ENCODE measurements around the gene EVI5. TPM values are rescaled to one million over a fixed set of nuclear protein-coding genes. Genes with fewer than 3 reads are reported as not detected.
"Not testable (repeated sequence)": the region's sequence is repeated elsewhere in the genome, so short reads cannot be mapped to it uniquely, and the experiment has no call there.

The EVI5 gene
- total RNA-seq, 1 experiment from 2014 or later, result 33.9 TPM

GRCh38 chr1:92749024-92749634, 35.8 kb downstream of the EVI5 start:
- peak; percentile 50 for DNase-seq
- CTCF ChIA-PET, result interaction anchor here (0.6 to 1.6 kb wide), 14 partner anchors 15 to 487 kb away, joined by 3 to 22 read pairs (median 4); partner anchors contain the start of genes EVI5 and RPL5

DNA sequence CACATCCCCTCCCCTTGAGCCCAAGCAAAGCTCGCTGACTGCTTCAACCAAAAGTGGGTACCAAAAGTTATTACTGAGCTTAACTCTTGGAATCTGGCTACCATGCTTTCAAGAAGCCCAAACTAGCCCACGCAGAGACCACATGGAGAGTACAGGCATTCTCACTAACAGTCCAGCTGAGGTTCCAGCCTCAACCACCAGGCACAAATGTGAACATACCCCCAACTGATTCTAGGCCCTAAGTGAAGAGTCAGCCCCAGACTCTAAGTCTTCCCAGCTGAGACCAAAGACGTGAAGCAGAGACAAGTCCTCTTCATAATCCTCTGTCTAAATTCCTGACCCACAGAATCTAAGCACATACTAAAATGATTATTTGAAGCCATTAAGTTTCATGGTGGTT, 36.8 kb downstream of the EVI5 start:
- no peak overlapping the region for H3K4me3 Mint-ChIP-seq (ENCODE audit: low read depth, unreplicated experiment)
- no peak overlapping the region for H3K27ac Mint-ChIP-seq (ENCODE audit: unreplicated experiment)
- H3K36me3 Mint-ChIP-seq (ENCODE audit: insufficient read depth, unreplicated experiment), result no peaks in the 10 kb centered on the region
- DNase-seq, result no peak
- H3K9me3 Mint-ChIP-seq (ENCODE audit: low read depth, unreplicated experiment), result no peaks in the 10 kb centered on the region
- CTCF ChIA-PET, result interaction anchor here (0.7 to 1.6 kb wide), 3 partner anchors 32 to 49 kb away, joined by 3 to 5 read pairs (median 3); no protein-coding TSS in a partner anchor
- H3K4me1 Mint-ChIP-seq (ENCODE audit: low read depth, unreplicated experiment), result peaks cover 18% of the 10 kb centered on the region
- TF ChIP-seq, protein P1, sequence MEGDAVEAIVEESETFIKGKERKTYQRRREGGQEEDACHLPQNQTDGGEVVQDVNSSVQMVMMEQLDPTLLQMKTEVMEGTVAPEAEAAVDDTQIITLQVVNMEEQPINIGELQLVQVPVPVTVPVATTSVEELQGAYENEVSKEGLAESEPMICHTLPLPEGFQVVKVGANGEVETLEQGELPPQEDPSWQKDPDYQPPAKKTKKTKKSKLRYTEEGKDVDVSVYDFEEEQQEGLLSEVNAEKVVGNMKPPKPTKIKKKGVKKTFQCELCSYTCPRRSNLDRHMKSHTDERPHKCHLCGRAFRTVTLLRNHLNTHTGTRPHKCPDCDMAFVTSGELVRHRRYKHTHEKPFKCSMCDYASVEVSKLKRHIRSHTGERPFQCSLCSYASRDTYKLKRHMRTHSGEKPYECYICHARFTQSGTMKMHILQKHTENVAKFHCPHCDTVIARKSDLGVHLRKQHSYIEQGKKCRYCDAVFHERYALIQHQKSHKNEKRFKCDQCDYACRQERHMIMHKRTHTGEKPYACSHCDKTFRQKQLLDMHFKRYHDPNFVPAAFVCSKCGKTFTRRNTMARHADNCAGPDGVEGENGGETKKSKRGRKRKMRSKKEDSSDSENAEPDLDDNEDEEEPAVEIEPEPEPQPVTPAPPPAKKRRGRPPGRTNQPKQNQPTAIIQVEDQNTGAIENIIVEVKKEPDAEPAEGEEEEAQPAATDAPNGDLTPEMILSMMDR (IDR thresholded peaks at IDR 0.05; ENCODE audit: unreplicated experiment), result no peak
- no peaks in the 10 kb centered on the region for H3K27me3 Mint-ChIP-seq (ENCODE audit: unreplicated experiment)
- intact Hi-C loops (cut with micrococcal nuclease; ENCODE audit: unreplicated experiment), result loop anchor here (5.0 kb wide), 1 partner anchor 84 kb away; the partner anchor contains the start of gene RPL5
- no TSS peak for BruUV-seq (replicated peaks)

More at GRCh38 chr1:92749024-92749634, 35.8 kb downstream of the EVI5 start:
- Mint-ChIP-seq H3K27ac (ENCODE audit: unreplicated experiment) (no peak overlapping the region), H3K4me3 (ENCODE audit: low read depth, unreplicated experiment) (no peak overlapping the region), H3K4me1 (ENCODE audit: low read depth, unreplicated experiment) (peaks cover 25% of the 10 kb centered on the region), H3K36me3 (ENCODE audit: insufficient read depth, unreplicated experiment) (no peaks in the 10 kb centered on the region), H3K27me3 (ENCODE audit: unreplicated experiment) (no peaks in the 10 kb centered on the region), H3K9me3 (ENCODE audit: low read depth, unreplicated experiment) (no peaks in the 10 kb centered on the region)
- BruUV-seq (replicated peaks), result no TSS peak
- intact Hi-C loops (cut with micrococcal nuclease; ENCODE audit: unreplicated experiment), result loop anchor here (1.0 to 5.0 kb wide), 2 partner anchors 68 to 83 kb away; partner anchors contain the start of gene RPL5
- TF ChIP-seq, protein P1 (IDR thresholded peaks at IDR 0.05; ENCODE audit: unreplicated experiment), result peak; percentile 62

- intact Hi-C loops (cut with micrococcal nuclease; ENCODE audit: unreplicated experiment), result loop anchor here (5.0 kb wide), 1 partner anchor 85 kb away; the partner anchor contains the start of gene RPL5
- no peak overlapping the region for H3K4me3 Mint-ChIP-seq (ENCODE audit: low read depth, unreplicated experiment)
- no peaks in the 10 kb centered on the region for H3K27me3 Mint-ChIP-seq (ENCODE audit: unreplicated experiment)
- CTCF ChIA-PET, result interaction anchor here (0.7 kb wide), 1 partner anchor 17 kb away, joined by 3 read pairs; no protein-coding TSS in a partner anchor
- H3K9me3 Mint-ChIP-seq (ENCODE audit: low read depth, unreplicated experiment), result no peaks in the 10 kb centered on the region
- BruUV-seq (replicated peaks), result no TSS peak
- DNase-seq, result no peak
- peaks cover 14% of the 10 kb centered on the region for H3K4me1 Mint-ChIP-seq (ENCODE audit: low read depth, unreplicated experiment)
- TF ChIP-seq, protein P1 (IDR thresholded peaks at IDR 0.05; ENCODE audit: unreplicated experiment), result no peak
- no peaks in the 10 kb centered on the region for H3K36me3 Mint-ChIP-seq (ENCODE audit: insufficient read depth, unreplicated experiment)
- no peak overlapping the region for H3K27ac Mint-ChIP-seq (ENCODE audit: unreplicated experiment)
Observed at GRCh38 chr1:92747735-92748134, 37.2 kb downstream of the EVI5 start.

DNA sequence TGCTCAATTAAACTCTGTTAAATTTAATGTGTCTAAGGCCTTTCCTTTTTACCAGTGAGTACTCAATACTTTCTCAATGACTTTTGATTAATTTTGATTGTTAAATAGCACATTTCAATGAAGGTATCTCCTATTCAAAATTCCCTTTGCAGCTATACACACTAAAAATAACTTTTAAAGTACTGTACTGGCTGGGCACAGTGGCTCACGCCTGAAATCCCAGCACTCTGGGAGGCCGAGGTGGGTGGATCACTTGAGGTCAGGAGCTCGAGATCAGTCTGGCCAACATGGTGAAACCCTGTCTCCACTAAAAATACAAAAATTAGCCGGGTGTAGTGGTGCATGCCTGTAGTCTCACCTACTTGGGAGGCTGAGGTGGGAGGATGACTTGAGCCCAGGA, 38.7 kb downstream of the EVI5 start:
- H3K4me1 Mint-ChIP-seq (ENCODE audit: low read depth, unreplicated experiment), result not testable (repeated sequence)
- intact Hi-C loops (cut with micrococcal nuclease; ENCODE audit: unreplicated experiment), result loop anchor here (5.0 kb wide), 1 partner anchor 86 kb away; the partner anchor contains the start of gene RPL5

GRCh38 chr1:92743221-92743620, 41.7 kb downstream of the EVI5 start:
- intact Hi-C loops (cut with micrococcal nuclease; ENCODE audit: unreplicated experiment), result no loop called here
- CTCF ChIA-PET, result no interaction called here

More for the DNA sequence above, 38.7 kb downstream of the EVI5 start:
- BruUV-seq (replicated peaks); DNase-seq; H3K27ac Mint-ChIP-seq (ENCODE audit: unreplicated experiment); H3K36me3 Mint-ChIP-seq (ENCODE audit: insufficient read depth, unreplicated experiment); H3K9me3 Mint-ChIP-seq (ENCODE audit: low read depth, unreplicated experiment); H3K4me3 Mint-ChIP-seq (ENCODE audit: low read depth, unreplicated experiment); H3K27me3 Mint-ChIP-seq (ENCODE audit: unreplicated experiment): not testable (repeated sequence)
- CTCF ChIA-PET, result interaction anchor here (0.6 kb wide), 1 partner anchor 44 kb away, joined by 4 read pairs; no protein-coding TSS in a partner anchor

More at GRCh38 chr1:92743221-92743620, 41.7 kb downstream of the EVI5 start:
- H3K4me1 Mint-ChIP-seq (ENCODE audit: low read depth, unreplicated experiment), result peaks cover 6% of the 10 kb centered on the region
- no peak overlapping the region for H3K4me3 Mint-ChIP-seq (ENCODE audit: low read depth, unreplicated experiment)
- no peaks in the 10 kb centered on the region for H3K27me3 Mint-ChIP-seq (ENCODE audit: unreplicated experiment)
- TF ChIP-seq, protein P1 (IDR thresholded peaks at IDR 0.05; ENCODE audit: unreplicated experiment), result no peak
- no peak for DNase-seq
- H3K9me3 Mint-ChIP-seq (ENCODE audit: low read depth, unreplicated experiment), result no peaks in the 10 kb centered on the region
- H3K27ac Mint-ChIP-seq (ENCODE audit: unreplicated experiment), result no peak overlapping the region
- no TSS peak for BruUV-seq (replicated peaks)
- no peaks in the 10 kb centered on the region for H3K36me3 Mint-ChIP-seq (ENCODE audit: insufficient read depth, unreplicated experiment)

All from Calu3 (cell line).